ENCODE results near the gene AREG. TPM values are rescaled to one million over a fixed set of nuclear protein-coding genes. Genes with fewer than 3 reads are reported as not detected.

The AREG gene
- total RNA-seq, 1 donor from 2014 or later: 21.0 TPM

Other genes starting within 250 kb of the AREG start
- 170 TPM for gene EPGN, start 136.7 kb upstream of the AREG start, total RNA-seq
- 46.5 TPM for gene EREG, start 80.0 kb upstream of the AREG start, total RNA-seq

Data from esophagus mucosa (tissue), 1 donor.